T-helper 9 cell (primary cell): ENCODE measurements around the gene FMC1.

Experiments
- DNase-seq: peaks from one replicate; pipeline ENCODE4 v3.0.0-alpha.2; 2020

Gene FMC1

DNA sequence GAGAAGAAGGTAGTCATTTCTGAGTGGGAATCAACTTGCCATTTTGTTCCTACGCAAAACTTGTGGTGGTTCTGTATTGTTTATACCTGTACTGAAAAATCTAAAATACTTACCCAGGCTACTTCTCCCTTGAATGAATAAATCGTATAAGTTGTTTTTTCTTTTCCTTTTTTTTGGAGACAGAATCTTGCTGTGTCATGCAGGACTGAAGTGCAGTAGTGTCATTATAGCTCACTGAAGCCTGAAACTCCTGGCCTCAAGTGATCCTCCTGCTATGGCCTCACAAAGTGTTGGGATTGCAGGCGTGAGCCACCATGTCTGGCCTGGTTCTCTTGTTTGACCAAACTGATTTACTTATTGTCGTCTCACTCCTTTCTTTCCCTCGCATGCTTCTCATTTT, 46.5 kb downstream of the FMC1 start:
- no peak for DNase-seq

DNA sequence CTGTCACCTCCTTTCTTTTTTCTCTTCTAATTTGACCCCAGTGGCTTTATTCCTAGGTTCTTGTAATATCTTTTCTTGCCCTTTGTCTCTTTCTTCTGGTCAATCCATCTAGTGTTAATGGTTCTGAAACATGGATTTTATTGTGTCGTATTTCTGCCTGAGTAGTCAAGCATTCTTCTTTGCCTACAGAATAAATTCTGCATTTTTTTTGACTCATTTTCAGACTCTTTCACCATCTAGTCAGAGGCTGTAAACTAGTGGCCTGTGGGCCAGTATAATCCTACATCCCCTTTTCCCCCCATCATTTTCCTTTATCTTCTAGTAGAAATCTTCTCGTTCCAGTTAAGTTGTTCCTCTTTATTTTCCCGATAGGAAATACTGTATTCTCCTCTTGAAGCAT, 48.0 kb downstream of the FMC1 start:
- no peak for DNase-seq

DNA sequence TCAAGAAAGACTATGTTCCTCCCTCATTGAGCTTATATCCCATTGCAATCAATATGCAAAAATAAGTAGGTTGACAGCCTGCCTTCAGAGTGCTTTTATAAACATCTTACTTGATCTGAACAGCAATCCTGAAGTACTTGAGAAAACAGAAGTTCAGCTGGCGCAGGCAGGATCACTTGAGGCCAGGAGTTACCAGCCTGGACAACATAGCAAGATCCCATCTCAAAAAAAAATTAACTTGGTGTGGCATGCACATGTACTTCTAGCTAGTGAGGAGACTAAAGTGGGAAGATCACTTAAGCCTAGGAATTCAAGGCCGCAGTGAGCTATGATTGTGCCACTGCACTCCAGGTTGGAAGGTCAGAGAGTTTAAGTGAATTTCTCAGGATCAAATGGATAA, 48.6 kb downstream of the FMC1 start:
- DNase-seq, result no peak

DNA sequence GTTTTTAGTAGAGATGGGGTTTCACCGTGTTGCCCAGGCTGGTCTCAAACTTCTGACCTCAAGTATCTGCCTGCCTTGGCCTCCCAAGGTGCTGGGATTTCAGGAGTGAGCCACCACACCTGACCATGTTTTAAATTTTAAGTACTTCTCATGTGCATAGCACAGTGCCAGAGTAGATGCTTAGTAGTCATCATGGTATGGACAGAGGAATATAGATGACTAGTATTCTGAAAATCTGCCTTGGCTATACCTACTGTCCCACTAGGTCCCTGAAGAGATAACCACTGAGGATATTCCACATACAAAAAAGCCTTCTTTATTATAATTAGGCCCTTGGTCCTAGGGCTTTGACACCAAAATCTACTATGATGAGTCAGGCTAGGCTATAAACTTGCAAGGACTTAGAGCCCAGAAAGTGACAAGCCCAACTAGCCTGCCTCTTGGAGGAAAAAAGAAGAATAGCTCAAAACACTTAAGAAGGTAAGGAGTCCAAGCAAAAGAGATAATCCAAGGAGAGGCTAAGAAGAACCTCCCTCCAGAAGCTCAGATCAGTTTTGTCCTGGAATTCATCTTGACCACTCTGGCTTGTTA, 52.6 kb downstream of the FMC1 start:
- DNase-seq, result no peak

DNA sequence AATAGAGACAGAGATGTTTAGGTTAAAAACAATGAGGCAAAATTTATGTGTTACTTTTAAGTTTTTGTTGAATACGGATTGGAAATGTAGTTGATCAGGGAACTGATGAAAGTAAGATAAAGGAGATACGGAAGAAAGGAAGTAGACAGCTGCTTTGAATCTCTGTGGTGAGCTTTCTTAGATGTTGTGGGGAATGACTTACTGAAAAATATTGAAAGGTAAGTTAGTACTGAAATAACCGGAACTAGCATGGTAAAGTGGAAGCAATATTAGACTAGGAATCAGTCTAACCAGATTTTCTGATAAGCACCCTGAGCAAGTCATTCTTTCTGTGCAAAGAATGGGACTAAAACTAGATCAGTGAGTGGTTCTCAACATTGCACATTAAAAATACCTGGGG, 53.4 kb downstream of the FMC1 start:
- no peak for DNase-seq
